GM19240 (cell line): Measurements from ENCODE around the gene KLF16.
"Not testable (repeated sequence)": the region's sequence is repeated elsewhere in the genome, so short reads cannot be mapped to it uniquely, and the experiment has no call there.

Experiments
- DNase-seq: peaks from one replicate; pipeline ENCODE4 v3.0.0; 2011; ENCODE audit warnings: low spot score; ENCODE audit not compliant: insufficient read length

Gene KLF16

DNA sequence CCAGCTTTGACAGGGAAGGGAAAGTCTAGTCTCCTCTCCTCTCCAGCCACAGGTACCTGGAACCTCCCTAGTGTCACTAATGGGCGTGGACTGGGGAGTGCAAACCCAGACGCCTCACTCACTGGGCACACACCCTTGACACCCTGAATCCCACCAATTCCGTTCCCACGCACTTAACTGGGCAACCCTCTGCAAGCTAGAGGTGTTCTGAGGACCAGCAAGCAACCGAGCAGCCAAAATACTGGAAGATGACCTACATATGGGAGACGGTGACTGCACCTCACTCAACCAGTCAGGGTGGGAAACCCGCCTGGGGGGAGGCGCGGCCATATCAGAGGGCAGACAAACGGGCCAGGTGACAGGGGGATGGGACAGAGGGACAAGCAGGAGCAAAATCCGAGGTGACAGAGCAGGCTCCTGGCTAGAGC, 20.9 kb upstream of the KLF16 start:
- no peak for DNase-seq

DNA sequence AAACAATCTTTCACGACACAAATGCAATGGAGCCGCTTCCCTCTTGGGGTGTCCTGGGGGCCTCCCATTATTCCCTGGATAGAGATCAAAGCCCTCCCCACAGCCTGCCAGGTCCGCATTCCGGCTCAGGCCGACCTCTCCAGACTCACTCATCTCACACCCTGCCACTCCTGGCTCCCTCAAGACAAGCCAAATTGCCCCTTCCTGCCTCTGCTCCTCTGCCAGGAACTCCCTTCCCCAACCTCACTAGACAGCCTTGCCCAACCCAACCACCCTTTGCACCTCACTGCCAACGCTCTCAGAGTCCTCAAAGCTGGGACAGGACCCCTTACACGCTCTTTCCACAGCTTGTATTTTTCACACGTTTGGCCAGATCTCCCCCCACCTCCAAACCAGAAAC, 20.4 kb upstream of the KLF16 start:
- DNase-seq: no peak

DNA sequence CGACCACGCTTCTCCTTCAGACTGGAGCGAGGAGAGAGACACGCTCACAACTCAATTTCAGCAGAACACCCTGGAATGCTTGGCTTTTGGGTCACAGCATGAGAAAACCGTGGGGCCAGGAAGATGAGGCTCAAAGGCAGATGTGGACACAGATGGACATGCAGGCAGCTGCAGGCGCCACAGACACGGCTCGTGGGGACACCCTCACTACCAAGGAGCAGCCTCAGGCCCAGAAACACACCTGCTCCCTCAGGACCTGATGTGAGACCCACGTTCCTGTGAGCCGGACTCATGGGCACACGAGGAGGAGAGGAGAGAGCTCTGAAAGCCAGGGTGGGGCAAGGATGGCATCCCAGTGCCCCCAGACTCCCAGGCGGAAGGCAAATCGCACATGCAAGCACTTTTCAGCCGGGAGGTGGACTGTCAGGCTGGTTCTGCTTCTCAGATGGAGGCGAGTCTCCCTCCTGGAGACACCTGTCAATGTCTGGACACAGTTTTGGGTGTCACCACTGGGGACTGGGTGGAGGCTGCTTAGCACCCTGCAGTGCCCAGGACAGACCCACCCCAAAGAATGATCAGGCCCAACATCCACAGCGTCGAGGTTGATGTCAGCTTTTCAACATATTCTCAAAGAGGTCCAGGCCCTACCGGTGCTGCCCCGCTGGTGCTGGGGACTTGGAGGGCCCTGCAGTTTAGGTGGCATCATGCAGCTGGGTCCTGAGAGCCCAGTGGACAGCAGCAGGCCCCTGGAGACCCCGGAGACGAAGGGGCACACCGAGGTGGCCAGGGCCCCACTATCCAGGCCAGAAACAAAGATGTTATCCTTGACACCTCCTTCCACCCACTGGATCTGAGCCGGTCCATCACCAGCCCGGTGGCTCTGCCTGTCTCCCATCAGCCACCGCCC, 19.7 kb upstream of the KLF16 start:
- DNase-seq: no peak

GRCh38 chr19:1882089-1882785, 18.9 kb upstream of the KLF16 start:
- DNase-seq: no peak

DNA sequence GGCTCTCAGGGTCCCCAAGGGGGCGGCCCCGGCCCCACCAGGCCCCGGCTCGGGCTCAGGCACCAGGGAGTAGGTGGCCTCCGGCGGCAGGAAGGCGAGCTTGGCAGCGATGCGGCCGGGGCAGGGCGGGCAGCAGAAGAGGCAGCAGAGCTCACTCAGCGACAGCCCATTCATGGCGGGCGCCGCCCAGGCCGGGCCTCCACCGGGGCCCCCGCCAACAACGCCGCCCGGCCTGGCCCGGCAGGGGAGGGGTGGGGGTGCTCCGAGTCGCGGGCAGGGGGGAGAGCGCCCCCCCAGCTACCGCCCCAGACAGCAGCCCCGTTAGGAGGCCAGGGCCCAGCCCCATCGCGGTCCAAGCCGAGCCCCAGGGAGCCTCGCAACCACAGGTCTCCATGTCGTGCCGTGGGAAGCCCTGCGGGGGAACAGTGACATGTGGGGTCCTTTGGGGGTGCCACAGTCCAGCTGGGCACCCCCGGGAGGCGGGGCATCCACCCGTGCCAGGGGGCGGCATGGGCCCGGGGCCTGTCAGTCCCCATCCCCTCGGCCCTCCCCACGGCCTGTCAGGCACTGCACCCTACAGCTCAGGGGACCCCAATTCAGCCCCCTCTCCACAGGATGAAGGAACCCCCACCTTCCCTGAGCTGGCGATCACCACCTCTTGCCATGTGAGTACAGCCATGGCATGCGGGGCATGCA, 18.2 kb upstream of the KLF16 start:
- not testable (repeated sequence) for DNase-seq

- DNase-seq: no peak
Measured at GRCh38 chr19:1880611-1881392, 17.4 kb upstream of the KLF16 start.

DNA sequence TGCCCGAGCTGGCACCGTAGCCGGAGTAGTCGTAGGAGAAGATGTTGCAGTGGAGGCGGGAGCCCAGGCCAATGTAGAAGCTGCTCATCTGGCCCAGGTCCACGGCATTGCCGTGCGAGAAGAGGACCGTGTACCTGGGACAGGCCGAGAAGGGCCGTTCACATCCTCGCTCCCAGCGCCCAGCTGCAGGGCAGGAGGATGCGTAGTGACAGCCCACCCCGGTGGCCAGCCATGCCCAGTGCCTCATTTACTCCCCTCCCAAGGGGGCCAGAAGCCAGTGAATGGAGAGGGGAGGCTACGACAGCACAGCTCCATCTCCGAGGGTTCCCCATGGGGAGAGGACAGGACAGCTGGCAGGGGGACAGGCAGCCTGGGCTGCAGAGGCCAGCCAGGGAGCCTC, 16.6 kb upstream of the KLF16 start:
- DNase-seq: not testable (repeated sequence)

- DNase-seq: not testable (repeated sequence)
Measured at GRCh38 chr19:1878583-1878982, 15.2 kb upstream of the KLF16 start.

GRCh38 chr19:1877280-1877660, 13.9 kb upstream of the KLF16 start:
- DNase-seq: not testable (repeated sequence)

DNA sequence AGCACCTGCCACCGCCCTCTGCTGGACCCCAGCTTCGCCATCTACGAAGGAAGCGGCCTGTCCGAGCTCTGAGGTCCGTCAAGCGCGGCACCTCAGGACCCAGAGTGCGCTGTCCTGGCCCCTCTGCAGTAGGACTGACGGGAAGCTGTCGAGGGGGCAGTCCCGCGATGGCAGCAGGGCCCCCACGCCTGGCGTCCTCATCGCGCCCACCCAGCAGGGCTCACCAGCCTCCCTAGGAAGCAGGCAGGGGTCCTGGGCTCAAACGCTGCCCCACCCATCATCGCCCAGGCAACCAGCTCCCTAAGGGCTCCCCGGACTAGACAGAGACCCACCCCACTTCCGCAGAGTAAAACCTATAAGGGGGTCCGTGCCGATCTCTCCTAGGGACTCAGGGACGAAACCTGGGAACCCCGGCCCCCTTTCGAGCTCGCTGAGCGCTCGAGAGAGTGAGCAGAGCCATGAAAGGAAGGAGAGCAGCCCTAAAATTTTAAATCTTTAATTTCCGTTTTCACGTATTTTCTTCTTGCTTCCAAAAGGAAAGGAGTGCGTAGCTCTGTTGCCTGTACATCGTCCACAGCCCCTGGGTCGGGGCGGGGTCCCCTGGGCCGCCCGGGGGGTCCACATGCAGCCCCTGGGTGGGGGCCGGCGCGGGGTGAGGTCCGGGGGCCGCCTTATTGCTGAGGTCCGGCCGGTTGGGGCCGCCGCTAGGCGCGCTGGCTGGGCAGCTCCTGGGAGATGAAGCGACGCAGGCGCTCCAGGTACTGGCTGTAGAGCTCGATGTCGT, 13.3 kb upstream of the KLF16 start:
- DNase-seq: not testable (repeated sequence)

DNA sequence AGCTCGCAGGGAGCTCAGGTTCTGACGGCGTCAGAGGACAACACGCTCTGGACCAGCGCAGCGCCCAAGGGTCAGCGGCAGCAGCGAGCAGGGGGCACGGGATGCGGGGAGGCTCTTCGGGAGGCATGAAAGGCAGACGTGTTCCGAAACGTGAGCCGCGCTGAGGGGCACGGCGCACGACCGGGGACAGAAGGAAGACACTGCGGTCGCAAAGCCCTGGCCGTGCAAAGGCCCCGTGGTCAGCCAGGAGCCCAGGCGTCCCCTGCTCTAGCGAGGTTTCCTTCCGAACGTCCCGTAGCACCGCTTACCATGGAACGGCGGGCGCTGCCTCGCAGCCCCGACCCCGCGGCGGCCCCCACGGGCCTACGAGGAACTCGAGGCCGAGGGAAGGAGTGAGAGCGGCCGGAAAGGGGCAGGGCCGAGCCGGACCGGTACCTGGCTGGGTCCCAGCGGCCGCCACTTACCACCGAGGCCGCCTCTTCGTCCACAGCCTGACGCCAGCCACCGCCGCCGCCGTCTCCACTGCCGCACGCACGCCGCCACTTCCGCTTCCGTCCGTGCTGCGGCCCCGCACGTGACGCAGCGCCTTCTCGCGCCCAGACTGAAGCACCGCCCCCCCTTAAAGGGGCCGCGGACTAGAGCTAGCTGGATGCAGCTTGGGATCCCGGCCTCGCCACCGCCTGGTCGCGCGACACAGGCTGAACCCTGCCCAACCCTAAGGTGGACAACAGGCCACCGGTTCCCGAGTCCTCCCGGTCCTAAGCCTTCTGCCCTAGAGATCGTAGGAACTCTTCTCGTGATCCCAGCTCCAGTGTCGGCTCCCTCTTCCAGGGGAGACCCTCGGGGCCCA, 12.5 kb upstream of the KLF16 start:
- peak; percentile 95 for DNase-seq

DNA sequence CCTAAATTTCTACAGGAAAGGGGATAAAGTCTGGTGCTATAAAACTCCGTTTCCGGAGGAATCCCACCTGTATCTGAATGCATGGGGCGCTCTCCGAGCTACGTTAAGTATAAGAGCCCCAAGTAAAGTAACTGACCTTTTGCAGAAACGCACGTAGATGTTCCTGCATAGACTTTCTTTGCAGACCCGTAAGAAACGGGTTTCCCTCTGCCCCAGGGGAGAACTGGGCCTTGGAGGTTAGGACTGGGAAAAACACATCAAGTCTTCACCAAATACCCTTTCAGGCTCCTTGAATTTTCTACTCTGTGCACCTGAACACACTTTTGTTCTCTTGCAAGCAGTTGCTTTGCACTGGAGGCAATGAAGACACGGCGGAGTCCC, 11.9 kb upstream of the KLF16 start:
- DNase-seq: not testable (repeated sequence)

- no peak for DNase-seq
Measured at GRCh38 chr19:1874554-1875185, 11.3 kb upstream of the KLF16 start.

- DNase-seq: no peak
Measured at GRCh38 chr19:1873524-1874473, 10.4 kb upstream of the KLF16 start.

GRCh38 chr19:1872807-1873523, 9.6 kb upstream of the KLF16 start:
- DNase-seq: no peak

DNA sequence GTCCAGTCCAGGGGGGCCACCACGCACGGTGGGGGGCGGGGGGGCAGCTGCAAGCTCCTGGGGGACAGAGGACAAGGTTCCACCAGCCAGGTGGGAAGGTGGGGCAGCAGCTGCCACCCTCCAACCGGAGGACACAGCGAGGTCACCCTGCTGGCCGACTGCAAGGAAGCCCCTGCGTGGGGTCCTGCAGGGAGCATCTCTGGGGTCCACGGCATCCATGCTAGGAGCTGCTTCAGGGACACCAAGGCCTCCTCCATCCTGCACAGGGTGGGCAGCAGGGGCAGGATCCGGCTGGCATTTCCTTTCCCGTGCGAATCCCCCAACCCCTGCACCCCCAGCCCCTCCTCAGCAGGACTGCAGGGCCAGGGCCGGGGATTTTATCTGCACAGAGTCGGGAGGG, 8.3 kb upstream of the KLF16 start:
- DNase-seq: no peak

DNA sequence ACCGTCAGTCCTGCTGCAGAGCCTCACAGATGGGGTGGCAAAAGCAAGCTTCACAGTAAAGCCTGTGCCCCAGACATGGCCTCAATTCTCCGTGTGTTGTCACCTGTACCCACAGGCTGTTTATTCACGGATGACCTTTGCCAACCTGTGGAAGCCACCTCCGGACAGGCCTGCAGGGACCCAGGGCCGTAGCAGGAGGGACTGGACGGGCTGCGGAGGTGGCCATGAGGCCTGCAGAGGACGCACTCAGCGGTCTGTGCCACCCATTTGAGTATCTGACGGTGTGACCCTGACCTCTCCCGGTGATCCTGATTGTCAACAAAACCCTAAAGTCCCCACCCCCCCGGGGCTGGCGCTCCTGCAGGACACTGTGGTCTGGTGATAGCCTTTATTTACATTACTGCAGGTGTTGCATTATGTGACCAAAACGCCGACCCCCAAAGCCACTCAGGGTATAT, 7.8 kb upstream of the KLF16 start:
- no peak for DNase-seq
